Heart left ventricle (tissue), 16 donors: ENCODE measurements around the gene HOXA2. TPM values are rescaled to one million over a fixed set of nuclear protein-coding genes. Genes with fewer than 3 reads are reported as not detected.

Experiments used
- ATAC-seq, 4 donors: fragments of 200-7000 bp; cut with Tn5 transposase; one replicate each; pipeline ENCODE4 v1.9.1; 2020 to 2022; ENCODE audit warnings: moderate library complexity in 4 of 4, mild to moderate bottlenecking in 3 of 4, moderate number of reproducible peaks in 1 of 4
- DNase-seq, 5 donors: peaks; one replicate each; pipeline ENCODE4 v3.0.0-alpha.2; 2020
- H3K27ac ChIP-seq, 12 donors: fragments of 200-600 bp; sonication (generic) in 4 of 12; one replicate each; pipeline versions ENCODE4 v1.5.0 to v1.8.0; 2016 to 2022; ENCODE audit warnings: mild to moderate bottlenecking in 2 of 12
- H3K27me3 ChIP-seq, 9 donors: fragments of 200-600 bp; sonication (generic) in 2 of 9; one replicate each; pipeline versions ENCODE4 v1.5.1 to v1.8.0; 2016 to 2022; ENCODE audit warnings: mild to moderate bottlenecking in 3 of 9
- H3K36me3 ChIP-seq, 9 donors: fragments of 200-600 bp; sonication (generic) in 2 of 9; one replicate each; pipeline versions ENCODE4 v1.5.0 to v1.8.0; 2018 to 2022; ENCODE audit warnings: mild to moderate bottlenecking in 2 of 9
- H3K4me1 ChIP-seq, 12 donors: fragments of 200-600 bp; sonication (generic) in 4 of 12; one replicate each; pipeline versions ENCODE4 v1.5.0 to v1.8.0; 2016 to 2022; ENCODE audit warnings: mild to moderate bottlenecking in 3 of 12
- H3K4me3 ChIP-seq, 12 donors: fragments of 200-600 bp; sonication (generic) in 4 of 12; one replicate each; pipeline versions ENCODE4 v1.5.0 to v1.8.0; 2017 to 2022; ENCODE audit warnings: mild to moderate bottlenecking in 9 of 12, moderate library complexity in 4 of 12
- H3K9me3 ChIP-seq, 12 donors: fragments of 200-600 bp; sonication (generic) in 4 of 12; one replicate each; pipeline versions ENCODE4 v1.5.0 to v1.8.0; 2016 to 2022; ENCODE audit warnings: mild to moderate bottlenecking in 1 of 12
- POLR2A ChIP-seq, 2 donors: fragments of 450-650 bp; IDR thresholded peaks; one replicate each; pipeline ENCODE4 v1.6.1; 2017; ENCODE audit warnings: antibody characterized with exemption in 2 of 2, mild to moderate bottlenecking in 2 of 2, moderate library complexity in 2 of 2
- WGBS, 4 donors: extraction: QIAGEN DNeasy Blood & Tissue Kit in 2 of 4; methylation state at CpG; one replicate each; pipeline versions ENCODE4 v1.1.5 to v1.1.7; 2013 to 2018; 5-methylcytosine and 5-hydroxymethylcytosine counted together
- intact Hi-C, 10 donors: fragments of 100-400 bp; cut with DNase I; formaldehyde crosslinking; loops; one replicate each; pipeline versions ENCODE4 v1.11.1 to v1.14.2; 2022
- polyA plus RNA-seq, 2 donors: library from polyadenylated mRNA; stranded (reverse); fragments of 200-250 nt; gene quantifications; one replicate each; pipeline ENCODE4 v1.2.3, GENCODE V29; 2013
- total RNA-seq, 9 donors: library from RNA; depleted of rRNA in 2 of 9; stranded (reverse); fragments of >200 nt in 2 of 9; fragmentation: NEBNext Ultra II Directional in 3 of 9; extraction: Animal tissue kit (Norgen Biotek cat#: 25700) in 3 of 9; gene quantifications; one replicate each; pipeline versions ENCODE4 v1.1.0 to v1.2.4, GENCODE V29; 2016 to 2023
- TF ChIP-seq, protein P1 (sequence below), 12 donors: fragments of 200-600 bp; sonication (generic) in 4 of 12; IDR thresholded peaks; one replicate each; pipeline versions ENCODE4 v1.5.0 to v1.8.0; 2018 to 2022; ENCODE audit warnings: antibody characterized with exemption in 12 of 12, mild to moderate bottlenecking in 5 of 12
- donor health status: ischemic (EF 13 %, LVEDD 7.1; RV severe dilation, severe dysfunction).
- donor health status: healthy with polysubstance abuse.
- donor health status: DM: no; HTN: yes; CAD: no.
- donor health status: DM: no; HTN: no; CAD: no.
- donor health status: ischemic (EF 25% LVEDD 6.9; RV normal size, moderate dysfunction).
- donor health status: ischemic (EF 25% LVEDD 5.7; RV mildly dilated, moderate dysfunction).
- donor health status: healthy.
- donor health status: DM: yes; HTN: yes; CAD: no.
- donor health status: ischemic (EF 35%, LVEDD 5.7; RV mildly dilated, moderate dysfunction).
- donor health status: nonischemic (EF 11% LVEDD 7.7; RV severe dilation, severe dysfunction).
- donor health status: DM: yes; HTN: yes; CAD: no.
- donor health status: PGD.
- donor health status: ischemic (EF 29% LVEDD 5.4; RV normal size, mild dysfunction).
- donor health status: nonischemic (EF 23%, LVEDD 6.1; RV moderate dilation, normal function).

Gene HOXA2
- total and polyA plus RNA-seq, 11 donors, result 0.03 to 0.57 (median 0.14) TPM; not detected in 8

DNA sequence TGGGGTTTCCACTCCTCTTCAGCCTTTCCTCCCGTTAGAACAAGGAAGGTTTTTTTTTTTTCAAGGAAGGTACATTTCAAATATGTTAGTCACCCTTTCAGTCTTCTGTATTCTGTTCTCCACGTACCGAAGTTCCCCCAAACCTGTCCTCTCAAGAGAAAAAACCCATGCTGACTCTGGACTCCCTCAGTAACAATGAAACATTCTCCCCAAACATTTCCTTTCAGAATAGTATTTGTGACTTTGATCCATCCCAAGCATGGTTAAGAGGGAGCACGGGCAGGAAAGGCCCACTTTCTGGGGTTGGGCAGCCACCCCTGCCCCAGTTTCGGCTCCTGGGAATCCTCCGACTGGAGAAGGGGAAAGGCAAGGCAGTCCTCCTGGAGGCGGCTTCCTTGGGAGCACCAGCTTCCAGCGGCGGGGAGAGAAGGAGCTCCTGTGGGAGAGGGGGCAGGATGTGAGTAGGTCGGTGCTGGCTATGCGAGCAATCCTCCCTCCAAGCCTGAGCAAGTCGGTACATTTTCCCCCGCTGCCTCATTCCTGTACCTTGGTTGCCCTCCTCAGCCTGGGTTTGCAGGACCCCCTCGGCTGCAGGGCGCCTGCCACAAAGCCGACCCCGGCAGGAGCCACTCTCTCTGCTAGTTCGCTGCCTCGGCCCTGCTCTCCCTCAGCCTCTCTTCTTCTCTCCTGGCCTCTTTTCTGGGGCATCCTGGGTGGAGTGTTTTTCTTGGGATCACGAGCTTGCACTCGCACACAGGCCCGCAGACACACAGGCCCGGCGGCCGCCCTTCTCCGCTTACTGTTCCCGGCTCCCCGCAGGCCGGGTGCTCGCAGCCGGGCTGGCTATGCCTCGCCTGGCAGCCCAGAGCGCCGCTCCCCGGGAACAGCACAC is 4.6 kb downstream of the HOXA2 start:
- peaks cover 0 to 40% (median 15%) of the 10 kb centered on the region in 12 donors for H3K4me1 ChIP-seq
- no peak for ATAC-seq
- H3K9me3 ChIP-seq, result no peaks in the 10 kb centered on the region
- 4 to 7% (median 5%) methylated on average over 34 to 35 of the region's 35 CpGs for WGBS, 4 donors
- no peak for TF ChIP-seq POLR2A (IDR thresholded peaks at IDR 0.05)
- TF ChIP-seq, protein P1, sequence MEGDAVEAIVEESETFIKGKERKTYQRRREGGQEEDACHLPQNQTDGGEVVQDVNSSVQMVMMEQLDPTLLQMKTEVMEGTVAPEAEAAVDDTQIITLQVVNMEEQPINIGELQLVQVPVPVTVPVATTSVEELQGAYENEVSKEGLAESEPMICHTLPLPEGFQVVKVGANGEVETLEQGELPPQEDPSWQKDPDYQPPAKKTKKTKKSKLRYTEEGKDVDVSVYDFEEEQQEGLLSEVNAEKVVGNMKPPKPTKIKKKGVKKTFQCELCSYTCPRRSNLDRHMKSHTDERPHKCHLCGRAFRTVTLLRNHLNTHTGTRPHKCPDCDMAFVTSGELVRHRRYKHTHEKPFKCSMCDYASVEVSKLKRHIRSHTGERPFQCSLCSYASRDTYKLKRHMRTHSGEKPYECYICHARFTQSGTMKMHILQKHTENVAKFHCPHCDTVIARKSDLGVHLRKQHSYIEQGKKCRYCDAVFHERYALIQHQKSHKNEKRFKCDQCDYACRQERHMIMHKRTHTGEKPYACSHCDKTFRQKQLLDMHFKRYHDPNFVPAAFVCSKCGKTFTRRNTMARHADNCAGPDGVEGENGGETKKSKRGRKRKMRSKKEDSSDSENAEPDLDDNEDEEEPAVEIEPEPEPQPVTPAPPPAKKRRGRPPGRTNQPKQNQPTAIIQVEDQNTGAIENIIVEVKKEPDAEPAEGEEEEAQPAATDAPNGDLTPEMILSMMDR (IDR thresholded peaks at IDR 0.05), result no peak
- H3K27ac ChIP-seq, result peak overlapping the region in 8 of 12 donors; percentile 9 to 93 (median 57)
- intact Hi-C loops, result loop anchor here in 1 of 10 donors (5.0 kb wide), 1 partner anchor 34 kb away; the partner anchor contains the start of gene HOXA4
- H3K4me3 ChIP-seq, result peak overlapping the region in 10 of 12 donors; percentile 3 to 85 (median 54)
- DNase-seq, result no peak
- H3K27me3 ChIP-seq, result peaks cover 65 to 100% (median 97%) of the 10 kb centered on the region in 9 donors
- no peaks in the 10 kb centered on the region for H3K36me3 ChIP-seq

DNA sequence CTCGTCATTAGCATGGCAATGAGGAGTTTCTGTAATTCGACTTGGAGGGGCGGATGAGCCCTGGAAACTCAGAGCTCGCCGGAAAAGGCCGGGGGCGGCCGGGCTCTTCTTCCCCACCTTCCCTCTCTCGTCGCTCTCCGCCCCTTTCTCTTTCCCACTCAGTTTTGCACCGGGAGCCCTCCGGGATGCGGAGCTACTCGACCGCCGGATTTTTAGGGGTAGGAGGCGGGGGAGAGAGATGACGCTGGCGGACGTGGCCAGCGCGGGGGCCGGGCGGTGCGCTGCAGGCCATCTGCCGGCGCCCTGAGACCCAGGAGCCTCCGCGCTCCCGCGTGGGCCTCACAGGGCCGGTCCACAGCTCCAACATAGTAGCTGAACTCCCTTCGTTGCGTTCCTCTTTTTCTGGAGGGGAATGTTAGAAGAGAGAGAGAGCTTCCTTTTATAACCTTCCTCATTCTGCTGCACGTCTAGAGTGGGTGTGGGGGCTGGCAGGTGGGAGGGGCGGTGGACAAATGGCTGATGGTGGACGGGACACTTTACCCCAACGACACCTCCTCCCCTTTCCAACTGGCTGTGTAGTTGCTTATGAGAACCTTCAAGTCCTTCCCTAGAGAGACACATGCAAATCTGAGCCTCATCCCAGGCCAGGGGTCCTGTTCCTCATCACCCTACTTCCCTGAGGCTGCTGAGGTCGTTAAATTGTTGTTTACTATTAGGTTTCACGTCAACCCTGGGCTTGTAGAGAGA is 5.5 kb downstream of the HOXA2 start:
- DNase-seq (peak in 1 of 5 donors; percentile 72), ATAC-seq (peak in 3 of 4 donors; percentile 42 to 66 (median 60))
- WGBS, 4 donors, result 1 to 2% (median 2%) methylated on average over 41 of the region's 41 CpGs
- H3K36me3 ChIP-seq, result no peaks in the 10 kb centered on the region
- no peak for TF ChIP-seq POLR2A (IDR thresholded peaks at IDR 0.05)
- TF ChIP-seq, protein P1 (IDR thresholded peaks at IDR 0.05), result no peak
- peaks cover 0 to 37% (median 15%) of the 10 kb centered on the region in 12 donors for H3K4me1 ChIP-seq
- intact Hi-C loops, result loop anchor here in 1 of 10 donors (5.0 kb wide), 1 partner anchor 35 kb away; the partner anchor contains the start of gene HOXA4
- no peaks in the 10 kb centered on the region for H3K9me3 ChIP-seq
- peak overlapping the region; percentile 22 to 93 (median 73) for H3K27ac ChIP-seq
- peaks cover 59 to 100% (median 92%) of the 10 kb centered on the region in 9 donors for H3K27me3 ChIP-seq
- H3K4me3 ChIP-seq, result peak overlapping the region; percentile 49 to 85 (median 65)

DNA sequence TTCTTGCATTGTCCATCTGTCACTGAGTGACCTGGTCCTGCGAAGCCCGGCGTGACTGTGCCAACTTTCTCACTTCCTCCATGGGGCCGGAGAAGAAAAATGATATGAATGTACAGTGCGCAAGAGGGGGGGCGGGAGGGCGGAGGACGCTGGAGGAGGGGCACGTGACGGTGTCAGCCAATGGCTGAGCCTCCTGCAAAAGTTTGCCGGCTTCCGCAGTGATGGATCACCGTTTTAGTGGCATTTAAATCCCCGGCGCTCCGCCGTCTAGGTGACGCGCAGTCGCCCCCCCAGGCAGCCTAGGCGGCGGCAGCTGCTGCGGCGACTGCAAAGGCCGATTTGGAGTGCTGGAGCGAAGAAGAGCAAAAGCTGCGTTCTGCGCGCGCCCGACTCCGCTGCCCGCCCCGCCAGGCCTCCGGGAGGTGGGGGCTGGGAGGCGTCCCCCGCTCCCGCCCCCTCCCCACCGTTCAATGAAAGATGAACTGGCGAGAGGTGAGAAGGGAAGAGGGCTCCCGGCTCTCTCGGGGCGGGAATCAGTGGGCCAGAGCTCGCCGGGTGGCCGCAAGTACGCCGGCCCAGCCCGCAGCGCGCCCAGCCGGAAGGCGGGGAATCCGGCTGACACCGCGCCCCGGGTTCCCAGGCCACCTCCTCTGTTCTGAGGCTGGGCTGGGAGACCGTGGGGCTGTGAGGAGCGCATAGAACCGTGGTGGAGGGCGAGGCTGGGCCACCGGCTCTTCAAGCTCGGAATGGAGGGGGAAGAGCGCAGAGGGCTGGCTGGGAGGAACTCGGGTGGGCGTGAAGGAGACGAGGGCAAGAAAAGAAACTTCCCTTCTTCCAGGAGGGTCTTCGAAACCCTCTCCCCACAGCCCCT is 6.4 kb downstream of the HOXA2 start, which contains the start of gene HOXA1:
Gene HOXA1 (minus strand): TSS at position 104 of the 871 bp plus-strand sequence. CDS start 88 bp downstream, at position 16.
- WGBS, 4 donors, result 0 to 2% (median 1%) methylated on average over 55 to 68 of the region's 68 CpGs
- ATAC-seq, result peak; percentile 47 to 82 (median 78)
- Histone ChIP-seq H3K36me3 (no peaks in the 10 kb centered on the region), H3K4me3 (peak within 1 kb of the TSS; percentile 49 to 85 (median 65)), H3K27me3 (peaks cover 56 to 100% (median 87%) of the 10 kb centered on the region in 9 donors), H3K9me3 (no peaks in the 10 kb centered on the region), H3K4me1 (peaks cover 0 to 33% (median 15%) of the 10 kb centered on the region in 12 donors), H3K27ac (peak within 1 kb of the TSS; percentile 22 to 93 (median 73))
- intact Hi-C loops, result loop anchor here in 1 of 10 donors (5.0 kb wide), 1 partner anchor 36 kb away; the partner anchor contains the start of gene HOXA4
- TF ChIP-seq, protein P1 (IDR thresholded peaks at IDR 0.05), result no peak
- peak in 1 of 2 donors; percentile 56 for TF ChIP-seq POLR2A (IDR thresholded peaks at IDR 0.05)
- DNase-seq, result peak; percentile 43 to 79 (median 66)
